Stimulated activated CD8-positive, alpha-beta memory T cell treated with anti-CD3 and anti-CD28 coated beads, Interleukin-12 subunit alpha, Interleukin-12 subunit beta, amount 100 ng/mL, for 24 hours (primary cell): Measurements from ENCODE around the gene ADGRE1.
"Not testable (repeated sequence)": the region's sequence is repeated elsewhere in the genome, so short reads cannot be mapped to it uniquely, and the experiment has no call there.

Source experiments
- DNase-seq: peaks from one replicate; pipeline ENCODE4 v3.0.0-alpha.2; 2020; ENCODE audit errors: extremely low read depth

The ADGRE1 gene

GRCh38 chr19:6887316-6887715, at the start of gene ADGRE1:
Gene ADGRE1, plus strand, starts transcription at chr19:6887579. Its CDS starts 30 bp downstream, at chr19:6887609.
- DNase-seq: no peak

GRCh38 chr19:6838062-6838655, 49.2 kb upstream of the ADGRE1 start:
- no peak for DNase-seq

GRCh38 chr19:6842871-6843607, 44.3 kb upstream of the ADGRE1 start:
- DNase-seq: no peak

- DNase-seq: no peak
Observed at GRCh38 chr19:6847828-6848200, 39.6 kb upstream of the ADGRE1 start.

GRCh38 chr19:6848986-6849385, 38.4 kb upstream of the ADGRE1 start:
- no peak for DNase-seq

GRCh38 chr19:6849876-6850275, 37.5 kb upstream of the ADGRE1 start:
- DNase-seq: no peak

- DNase-seq: no peak
Observed at GRCh38 chr19:6851359-6851758, 36.0 kb upstream of the ADGRE1 start.

GRCh38 chr19:6852001-6852400, 35.4 kb upstream of the ADGRE1 start:
- DNase-seq: no peak

- no peak for DNase-seq
Observed at GRCh38 chr19:6853868-6854267, 33.5 kb upstream of the ADGRE1 start.

- no peak for DNase-seq
Observed at GRCh38 chr19:6854758-6855157, 32.6 kb upstream of the ADGRE1 start.

GRCh38 chr19:6856749-6857372, 30.5 kb upstream of the ADGRE1 start:
- DNase-seq: no peak

GRCh38 chr19:6861683-6862286, 25.6 kb upstream of the ADGRE1 start:
- no peak for DNase-seq

- peak; percentile 70 for DNase-seq
Observed at GRCh38 chr19:6862673-6863078, 24.7 kb upstream of the ADGRE1 start.

GRCh38 chr19:6864325-6864940, 22.9 kb upstream of the ADGRE1 start:
- DNase-seq: no peak

- DNase-seq: no peak
Observed at GRCh38 chr19:6865849-6866248, 21.5 kb upstream of the ADGRE1 start.

GRCh38 chr19:6866741-6867151, 20.6 kb upstream of the ADGRE1 start:
- no peak for DNase-seq

GRCh38 chr19:6868351-6868750, 19.0 kb upstream of the ADGRE1 start:
- DNase-seq: no peak

- DNase-seq: not testable (repeated sequence)
Observed at GRCh38 chr19:6869151-6869882, 18.1 kb upstream of the ADGRE1 start.

GRCh38 chr19:6873708-6874431, 13.5 kb upstream of the ADGRE1 start:
- DNase-seq: no peak

- no peak for DNase-seq
Observed at GRCh38 chr19:6875218-6875617, 12.2 kb upstream of the ADGRE1 start.

- DNase-seq: no peak
Observed at GRCh38 chr19:6876748-6877147, 10.6 kb upstream of the ADGRE1 start.
